LNCaP clone FGC (cell line): ENCODE data around the gene MMUT.

Experiments used
- DNase-seq: peaks from one replicate; pipeline ENCODE4 v3.0.0-alpha.2; 2011; ENCODE audit warnings: low read depth
- H3K4me3 ChIP-seq: 2 replicates; pipeline ENCODE4 v1.5.1; 2011; ENCODE audit warnings: mild to moderate bottlenecking, low read depth, low read length, control low read depth
- TF ChIP-seq, protein P1 (sequence below): IDR thresholded peaks from 2 replicates; pipeline ENCODE4 v1.5.1; 2012; ENCODE audit warnings: mild to moderate bottlenecking; ENCODE audit not compliant: control insufficient read depth, insufficient read depth; ENCODE audit errors: extremely low read depth

MMUT gene

DNA sequence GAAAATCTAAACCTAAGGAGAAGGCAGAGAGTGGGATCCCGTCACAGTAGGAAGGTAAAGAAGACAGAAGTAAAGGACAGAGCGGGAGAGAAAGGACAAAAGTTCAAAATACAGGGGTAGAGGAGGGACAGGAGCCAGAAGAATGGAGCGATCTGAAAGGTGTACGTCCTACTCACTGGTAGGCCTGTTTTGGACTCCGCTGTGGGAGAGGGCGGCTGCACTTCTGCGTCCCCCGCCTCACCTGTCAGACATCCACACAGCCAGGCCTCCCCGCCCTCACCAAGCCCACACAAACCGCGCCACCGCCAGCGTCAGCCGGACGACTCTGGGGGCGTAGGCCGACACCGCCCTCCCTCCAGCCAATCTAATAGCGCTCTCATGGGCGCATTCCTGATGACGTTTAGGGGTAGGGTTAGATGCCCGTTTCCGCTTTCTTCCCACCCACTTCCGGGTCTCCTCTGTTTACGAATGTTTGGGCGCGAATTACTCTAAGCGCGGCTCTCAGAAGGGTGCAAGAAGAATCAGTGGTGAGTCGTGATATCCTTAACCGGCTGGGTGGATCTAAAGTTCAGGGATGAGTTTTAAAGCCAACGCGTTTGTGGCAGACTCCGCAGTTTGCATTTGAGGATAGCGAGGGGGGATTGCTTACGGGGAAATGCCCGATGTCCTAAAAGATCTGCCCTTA, at the start of gene MMUT, which contains the start of gene CENPQ:
Gene MMUT, minus strand, starts transcription at position 327 of the 685 bp plus-strand sequence. CDS start 3,787 bp downstream, outside the sequence.
Gene CENPQ, plus strand, starts transcription at position 444 of the 685 bp plus-strand sequence. CDS start 6,807 bp downstream, outside the sequence.
- TF ChIP-seq, protein P1, sequence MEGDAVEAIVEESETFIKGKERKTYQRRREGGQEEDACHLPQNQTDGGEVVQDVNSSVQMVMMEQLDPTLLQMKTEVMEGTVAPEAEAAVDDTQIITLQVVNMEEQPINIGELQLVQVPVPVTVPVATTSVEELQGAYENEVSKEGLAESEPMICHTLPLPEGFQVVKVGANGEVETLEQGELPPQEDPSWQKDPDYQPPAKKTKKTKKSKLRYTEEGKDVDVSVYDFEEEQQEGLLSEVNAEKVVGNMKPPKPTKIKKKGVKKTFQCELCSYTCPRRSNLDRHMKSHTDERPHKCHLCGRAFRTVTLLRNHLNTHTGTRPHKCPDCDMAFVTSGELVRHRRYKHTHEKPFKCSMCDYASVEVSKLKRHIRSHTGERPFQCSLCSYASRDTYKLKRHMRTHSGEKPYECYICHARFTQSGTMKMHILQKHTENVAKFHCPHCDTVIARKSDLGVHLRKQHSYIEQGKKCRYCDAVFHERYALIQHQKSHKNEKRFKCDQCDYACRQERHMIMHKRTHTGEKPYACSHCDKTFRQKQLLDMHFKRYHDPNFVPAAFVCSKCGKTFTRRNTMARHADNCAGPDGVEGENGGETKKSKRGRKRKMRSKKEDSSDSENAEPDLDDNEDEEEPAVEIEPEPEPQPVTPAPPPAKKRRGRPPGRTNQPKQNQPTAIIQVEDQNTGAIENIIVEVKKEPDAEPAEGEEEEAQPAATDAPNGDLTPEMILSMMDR = no peak
- DNase-seq = peak; percentile 89
- H3K4me3 ChIP-seq = peak within 1 kb of the TSS; percentile 72

DNA sequence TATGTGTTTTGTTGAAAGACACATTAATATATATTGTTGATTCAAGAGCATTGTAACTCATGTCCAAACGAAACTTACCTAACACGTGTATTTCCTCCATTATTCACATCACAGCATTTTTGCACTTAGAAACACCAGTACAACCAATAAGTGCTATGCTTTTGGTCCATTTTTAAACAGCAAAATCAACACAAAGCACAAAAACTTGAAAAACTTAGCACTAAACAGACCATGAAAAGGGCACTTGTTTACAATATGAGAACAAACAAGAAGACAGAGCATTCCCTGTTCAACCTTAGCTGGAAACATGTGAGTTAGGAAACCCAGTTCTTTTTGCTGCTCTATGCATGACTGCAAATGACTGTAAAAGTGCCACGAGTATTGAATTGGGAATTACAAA, 46.3 kb upstream of the MMUT start:
- H3K4me3 ChIP-seq = no peak overlapping the region
- no peak for DNase-seq
- TF ChIP-seq, protein P1 = no peak

DNA sequence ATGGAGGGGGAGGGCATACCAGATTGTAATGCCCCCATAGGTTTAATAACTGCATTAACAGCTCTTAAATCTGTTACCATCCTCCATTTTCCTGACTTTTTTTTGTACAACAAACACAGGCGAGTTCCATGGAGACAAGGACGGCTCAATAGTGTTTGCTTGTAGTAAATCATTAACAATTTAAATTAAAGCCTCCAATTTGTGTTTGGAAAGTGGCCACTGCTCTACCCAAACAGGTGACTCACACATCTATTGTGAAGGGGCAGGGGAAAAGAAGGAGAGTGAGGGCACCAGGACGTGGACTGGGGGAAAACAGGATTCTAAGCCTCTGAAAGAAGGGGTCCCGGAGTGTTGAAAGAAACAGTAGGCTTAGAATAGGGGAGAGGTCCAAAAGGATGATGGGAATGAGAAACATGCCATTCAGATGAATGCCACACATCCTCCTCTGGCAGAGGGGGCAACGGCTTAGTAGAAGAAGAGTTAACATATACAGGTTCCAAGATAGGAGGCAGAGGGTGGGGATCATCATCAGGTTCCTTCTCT, 43.6 kb upstream of the MMUT start:
- DNase-seq = no peak
- TF ChIP-seq, protein P1 = no peak

DNA sequence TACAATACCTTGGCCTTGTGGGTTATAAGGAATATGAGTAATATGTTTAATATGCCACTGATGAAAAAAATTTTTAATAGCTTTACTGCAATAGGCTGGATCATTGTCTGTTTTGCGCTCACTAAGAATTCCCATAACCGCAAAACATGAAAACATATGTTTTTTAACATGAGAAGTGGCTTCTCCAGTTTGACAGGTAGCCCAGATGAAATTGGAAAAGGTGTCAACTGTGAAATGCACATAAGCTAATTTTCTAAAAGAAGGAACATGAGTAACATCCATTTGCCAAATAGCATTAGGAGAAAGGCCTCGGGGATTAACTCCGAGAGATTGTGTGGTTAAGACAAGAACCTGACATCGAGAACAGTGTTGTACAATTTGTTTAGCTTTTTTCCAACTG, 41.6 kb upstream of the MMUT start:
- no peak for DNase-seq
- H3K4me3 ChIP-seq = no peak overlapping the region
- TF ChIP-seq, protein P1 = no peak

More for the DNA sequence above, 43.6 kb upstream of the MMUT start:
- no peak overlapping the region for H3K4me3 ChIP-seq

DNA sequence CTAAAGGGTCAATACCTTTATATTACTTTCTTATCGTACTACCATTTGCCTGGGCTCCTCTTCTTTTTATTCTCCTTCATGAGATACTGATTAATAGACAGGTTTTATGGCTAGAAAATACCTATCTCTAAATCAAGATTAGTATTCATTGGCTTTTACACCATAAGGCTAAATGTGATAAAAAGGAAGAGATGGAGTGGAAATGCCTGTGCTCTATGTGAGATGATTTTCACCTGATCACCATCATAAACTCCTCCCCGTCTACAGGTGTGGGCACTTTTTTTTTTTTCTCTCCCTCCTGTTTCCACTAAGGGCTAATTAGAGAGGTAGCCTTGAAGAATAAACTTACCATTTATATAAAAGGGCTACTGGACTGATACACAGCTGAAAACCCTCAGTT, 36.6 kb upstream of the MMUT start, which contains the start of gene GLYATL3:
Gene GLYATL3, plus strand, starts transcription at position 301 of the 400 bp plus-strand sequence. CDS start 12,068 bp downstream, outside the sequence.
- no peak within 1 kb of the TSS for H3K4me3 ChIP-seq
- DNase-seq = no peak
- TF ChIP-seq, protein P1 = no peak

DNA sequence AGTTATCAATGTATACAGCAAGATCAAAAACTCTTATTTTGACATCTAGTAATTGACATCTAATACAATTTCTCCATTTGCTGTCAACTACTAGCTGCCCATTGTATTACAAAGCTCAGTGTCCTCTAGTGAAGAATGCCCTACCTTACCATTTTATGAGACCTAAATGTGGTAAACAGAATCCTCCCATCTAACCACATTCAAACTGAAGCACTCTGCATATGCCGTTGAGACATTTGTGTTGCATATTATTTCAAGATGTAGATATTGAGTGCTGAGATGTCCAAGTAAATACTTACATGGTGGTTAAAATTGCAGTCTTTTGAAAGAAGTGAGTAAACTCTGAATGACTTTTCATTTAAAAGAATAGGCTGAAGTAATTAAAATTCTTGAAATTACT, 36.1 kb upstream of the MMUT start:
- H3K4me3 ChIP-seq = no peak overlapping the region
- no peak for DNase-seq
- TF ChIP-seq, protein P1 = no peak
